GM12878 (cell line): ENCODE results near the gene CHAC1. TPM values are rescaled to one million over a fixed set of nuclear protein-coding genes. Genes with fewer than 3 reads are reported as not detected.
A peak's percentile ranks its signal among the peaks of the same experiment; 100 is the strongest.

Experiments used
- ATAC-seq: fragments of 200-7000 bp; cut with Tn5 transposase; 3 replicates; pipeline ENCODE4 v1.9.1; 2020; ENCODE audit warnings: mild to moderate bottlenecking, moderate library complexity
- BruUV-seq: library from RNA; stranded (reverse); fragments of 400-500 nt; replicated peaks from 2 replicates; lab custom pipeline; 2021; lab: Mats Ljungman, UMichigan
- CTCF ChIA-PET: fragments of 300-600 bp; sonication (Branson Sonifier 250); formaldehyde crosslinking; extraction: SDS; loops from one replicate; lab custom pipeline; 2021; ENCODE audit warnings: inconsistent platforms; lab: Yijun Ruan, JAX
- POLR2A ChIA-PET: fragments of 350-600 bp; formaldehyde crosslinking; extraction: SDS; loops from one replicate; lab custom pipeline; 2021; ENCODE audit warnings: inconsistent platforms; lab: Charles Lee
- RAD21 ChIA-PET: fragments of 300-600 bp; sonication (Branson Sonifier 250); formaldehyde crosslinking; loops from one replicate; lab custom pipeline; 2023; ENCODE audit warnings: antibody characterized with exemption; ENCODE audit not compliant: unreplicated experiment; lab: Charles Lee
- SMC1A ChIA-PET: fragments of 300-600 bp; sonication (Branson Sonifier 250); formaldehyde crosslinking; loops from one replicate; lab custom pipeline; 2023; ENCODE audit not compliant: unreplicated experiment, uncharacterized antibody; lab: Charles Lee
- DNase-seq: peaks from one replicate; pipeline ENCODE4 v3.0.0-alpha.2; 2011; ENCODE audit warnings: low read depth, low spot score
- FAIRE-seq: peaks from 3 replicates; lab custom pipeline; 2011; peaks lifted over from hg19 to GRCh38; lab: Jason Lieb, UNC
- H2AFZ ChIP-seq: 2 replicates; pipeline ENCODE4 v1.6.0; 2011; ENCODE audit warnings: low read depth, low read length, control low read depth; ENCODE audit not compliant: control insufficient read depth
- H3K27ac ChIP-seq: 2 replicates; pipeline ENCODE4 v1.5.1; 2011; ENCODE audit warnings: control low read depth; ENCODE audit not compliant: control insufficient read depth, insufficient read depth
- H3K27me3 ChIP-seq, 2 experiments: replicated peaks in 1 of 2; 2 replicates each; pipeline versions ENCODE4 v1.6.0 to v1.6.1; 2011; ENCODE audit warnings: low read length in 1 of 2; ENCODE audit not compliant: control insufficient read depth in 2 of 2, insufficient read depth in 2 of 2
- H3K36me3 ChIP-seq, 2 experiments: 2 replicates each; pipeline ENCODE4 v1.5.1; 2011; ENCODE audit warnings: low read length in 1 of 2; ENCODE audit not compliant: control insufficient read depth in 2 of 2, insufficient read depth in 2 of 2
- H3K4me1 ChIP-seq: 2 replicates; pipeline ENCODE4 v1.6.1; 2011; ENCODE audit warnings: mild to moderate bottlenecking, low read length, moderate library complexity, mixed read lengths; ENCODE audit not compliant: control insufficient read depth, insufficient read depth
- H3K4me2 ChIP-seq: 2 replicates; pipeline ENCODE4 v1.6.0; 2011; ENCODE audit warnings: control low read depth; ENCODE audit not compliant: control insufficient read depth, insufficient read depth
- H3K4me3 ChIP-seq: fragments of 200-600 bp; sonication (generic); 2 replicates; pipeline ENCODE4 v1.5.1; 2016
- H3K79me2 ChIP-seq: 2 replicates; pipeline ENCODE4 v1.6.0; 2011; ENCODE audit warnings: low read length; ENCODE audit not compliant: control insufficient read depth, insufficient read depth
- H3K9ac ChIP-seq: 2 replicates; pipeline ENCODE4 v1.8.0; 2011; ENCODE audit warnings: low read length, control low read depth, mixed read lengths; ENCODE audit not compliant: control insufficient read depth, insufficient read depth
- H3K9me3 ChIP-seq: replicated peaks from 3 replicates; pipeline ENCODE4 v1.5.1; 2011; ENCODE audit warnings: mild to moderate bottlenecking, low read length; ENCODE audit not compliant: control insufficient read depth, insufficient read depth
- H4K20me1 ChIP-seq: 2 replicates; pipeline ENCODE4 v1.6.0; 2011; ENCODE audit not compliant: control insufficient read depth, insufficient read depth
- BHLHE40 ChIP-seq, 2 experiments: fragments of 450-650 bp in 1 of 2; IDR thresholded peaks; 2 replicates each; pipeline ENCODE4 v1.6.1; 2011 to 2017; ENCODE audit warnings: low read depth in 2 of 2, borderline replicate concordance in 1 of 2, improper control_type of control experiment in 1 of 2, low read length in 1 of 2, mild to moderate bottlenecking in 1 of 2
- NRF1 ChIP-seq: conservative IDR thresholded peaks from 2 replicates; pipeline ENCODE4 v1.6.1; 2011; ENCODE audit warnings: mild to moderate bottlenecking, low read depth, low read length, improper control_type of control experiment
- SMC3 ChIP-seq: IDR thresholded peaks from 2 replicates; pipeline ENCODE4 v1.6.1; 2011; ENCODE audit warnings: low read length, improper control_type of control experiment, borderline replicate concordance
- ZNF207 ChIP-seq: fragments of 450-650 bp; IDR thresholded peaks from 2 replicates; pipeline ENCODE4 v1.6.1; 2014; ENCODE audit warnings: antibody characterized with exemption, mild to moderate bottlenecking, borderline replicate concordance
- ZNF384 ChIP-seq: IDR thresholded peaks from 2 replicates; pipeline ENCODE4 v1.6.1; 2012; ENCODE audit warnings: low read depth, mild to moderate bottlenecking, low read length, improper control_type of control experiment, borderline replicate concordance
- WGBS: methylation state at CpG from one replicate; pipeline ENCODE4 v1.1.6; 2016; ENCODE audit warnings: low lambda C conversion rate; ENCODE audit not compliant: insufficient replicate concordance, insufficient coverage; ENCODE audit errors: missing lambda C conversion rate; 5-methylcytosine and 5-hydroxymethylcytosine counted together
- in situ Hi-C: fragments of 300-500 bp; cut with MboI; formaldehyde crosslinking; loops from 9 replicates; pipeline ENCODE4 v1.14.3; 2018; ENCODE audit warnings: mixed read lengths
- intact Hi-C: fragments of 100-400 bp; cut with micrococcal nuclease; formaldehyde crosslinking; loops from one replicate; pipeline ENCODE4 v1.14.2; 2022; ENCODE audit not compliant: unreplicated experiment
- polyA plus RNA-seq, 11 experiments: library from polyadenylated mRNA; depleted of rRNA in 4 of 11; unstranded in 6 of 11; stranded (reverse) in 5 of 11; fragments of >200 nt; fragmentation: Nextera tagmentation in 4 of 11; fragmentation: Illumina TruSeq in 1 of 11; extraction: Ambion mirVana in 4 of 11; extraction: Trizol in 1 of 11; gene quantifications; 1 replicate in 1 of 11; 2 replicates in 10 of 11; pipeline versions ENCODE4 v1.2.1 to v1.2.3, GENCODE V29; 2011 to 2016; ENCODE audit warnings: inconsistent platforms in 2 of 11, missing spikeins in 2 of 11, low read depth in 1 of 11
- total RNA-seq, 4 experiments: library from RNA; depleted of rRNA in 3 of 4; stranded (reverse); fragments of >200 nt in 3 of 4; fragmentation: Illumina TruSeq in 1 of 4; extraction: Trizol in 1 of 4; gene quantifications; 2 replicates each; pipeline versions ENCODE4 v1.2.1 to v1.2.3, GENCODE V29; 2013 to 2021
- TF ChIP-seq, protein P1 (sequence below): fragments of 450-650 bp; formaldehyde crosslinking; IDR thresholded peaks from 2 replicates; pipeline ENCODE4 v1.4.0; 2020; ENCODE audit warnings: mild to moderate bottlenecking, moderate library complexity

The CHAC1 gene
- total and polyA plus RNA-seq, 10 of the 15 experiments (the other 5 are each of a cell fraction or from before 2014, with no cell fraction given) = 0.37 to 5.9 (median 3.3) TPM

- 66% methylated on average over 21 of the region's 21 CpGs for WGBS
- no peaks in the 10 kb centered on the region for H3K36me3 ChIP-seq
- H3K4me2 ChIP-seq = no peak overlapping the region
- H3K9ac ChIP-seq = no peak overlapping the region
- intact Hi-C loops (no loop called here), in situ Hi-C loops (no loop called here)
- H4K20me1 ChIP-seq = no peaks in the 10 kb centered on the region
- FAIRE-seq (no peak), ATAC-seq (no peak), DNase-seq (no peak)
- peaks cover 7% of the 10 kb centered on the region for H3K4me1 ChIP-seq
- CTCF ChIA-PET = interaction anchor here (1.0 to 1.5 kb wide), 3 partner anchors 17 to 56 kb away, joined by 3 read pairs; no protein-coding TSS in a partner anchor
- TF ChIP-seq ZNF207 = no peak
- no peak for TF ChIP-seq SMC3
- peak in 1 of 2 experiments; percentile 67; a peak in 2 of 4 replicates for TF ChIP-seq BHLHE40 (IDR thresholded peaks at IDR 0.05; ENCODE audit: borderline replicate concordance in 1 of 2, low read depth in 2 of 2, low read length in 1 of 2)
- TF ChIP-seq, protein P1, sequence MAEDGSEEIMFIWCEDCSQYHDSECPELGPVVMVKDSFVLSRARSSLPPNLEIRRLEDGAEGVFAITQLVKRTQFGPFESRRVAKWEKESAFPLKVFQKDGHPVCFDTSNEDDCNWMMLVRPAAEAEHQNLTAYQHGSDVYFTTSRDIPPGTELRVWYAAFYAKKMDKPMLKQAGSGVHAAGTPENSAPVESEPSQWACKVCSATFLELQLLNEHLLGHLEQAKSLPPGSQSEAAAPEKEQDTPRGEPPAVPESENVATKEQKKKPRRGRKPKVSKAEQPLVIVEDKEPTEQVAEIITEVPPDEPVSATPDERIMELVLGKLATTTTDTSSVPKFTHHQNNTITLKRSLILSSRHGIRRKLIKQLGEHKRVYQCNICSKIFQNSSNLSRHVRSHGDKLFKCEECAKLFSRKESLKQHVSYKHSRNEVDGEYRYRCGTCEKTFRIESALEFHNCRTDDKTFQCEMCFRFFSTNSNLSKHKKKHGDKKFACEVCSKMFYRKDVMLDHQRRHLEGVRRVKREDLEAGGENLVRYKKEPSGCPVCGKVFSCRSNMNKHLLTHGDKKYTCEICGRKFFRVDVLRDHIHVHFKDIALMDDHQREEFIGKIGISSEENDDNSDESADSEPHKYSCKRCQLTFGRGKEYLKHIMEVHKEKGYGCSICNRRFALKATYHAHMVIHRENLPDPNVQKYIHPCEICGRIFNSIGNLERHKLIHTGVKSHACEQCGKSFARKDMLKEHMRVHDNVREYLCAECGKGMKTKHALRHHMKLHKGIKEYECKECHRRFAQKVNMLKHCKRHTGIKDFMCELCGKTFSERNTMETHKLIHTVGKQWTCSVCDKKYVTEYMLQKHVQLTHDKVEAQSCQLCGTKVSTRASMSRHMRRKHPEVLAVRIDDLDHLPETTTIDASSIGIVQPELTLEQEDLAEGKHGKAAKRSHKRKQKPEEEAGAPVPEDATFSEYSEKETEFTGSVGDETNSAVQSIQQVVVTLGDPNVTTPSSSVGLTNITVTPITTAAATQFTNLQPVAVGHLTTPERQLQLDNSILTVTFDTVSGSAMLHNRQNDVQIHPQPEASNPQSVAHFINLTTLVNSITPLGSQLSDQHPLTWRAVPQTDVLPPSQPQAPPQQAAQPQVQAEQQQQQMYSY (CRISPR knock-in tag) = no peak
- no peak for TF ChIP-seq ZNF384
- TF ChIP-seq NRF1 = no peak
- H3K79me2 ChIP-seq = no peaks in the 10 kb centered on the region
- H3K27ac ChIP-seq = no peak overlapping the region
- BruUV-seq = no TSS peak
- H3K4me3 ChIP-seq = no peak overlapping the region
- POLR2A ChIA-PET = interaction anchor here (0.5 to 1.2 kb wide), 2 partner anchors 38 to 52 kb away, joined by 3 read pairs; no protein-coding TSS in a partner anchor
- SMC1A ChIA-PET = interaction anchor here (1.6 kb wide), 1 partner anchor 46 kb away, joined by 4 read pairs; no protein-coding TSS in a partner anchor
- no peak overlapping the region; the same call in none of the 2 replicates for H2AFZ ChIP-seq
- H3K9me3 ChIP-seq = no peaks in the 10 kb centered on the region
- RAD21 ChIA-PET = interaction anchor here (0.6 kb wide), 1 partner anchor 27 kb away, joined by 3 read pairs; no protein-coding TSS in a partner anchor
- H3K27me3 ChIP-seq = no peaks in the 10 kb centered on the region
Observed at GRCh38 chr15:40948706-40949473, 4.4 kb upstream of the CHAC1 start.
